ENCODE data around the gene NOTUM. TPM values are rescaled to one million over a fixed set of nuclear protein-coding genes. Genes with fewer than 3 reads are reported as not detected.
A peak's percentile ranks its signal among the peaks of the same experiment; 100 is the strongest.

The NOTUM gene
- total and polyA plus RNA-seq, 4 donors: 0.71 to 7.6 (median 2.2) TPM

DNA sequence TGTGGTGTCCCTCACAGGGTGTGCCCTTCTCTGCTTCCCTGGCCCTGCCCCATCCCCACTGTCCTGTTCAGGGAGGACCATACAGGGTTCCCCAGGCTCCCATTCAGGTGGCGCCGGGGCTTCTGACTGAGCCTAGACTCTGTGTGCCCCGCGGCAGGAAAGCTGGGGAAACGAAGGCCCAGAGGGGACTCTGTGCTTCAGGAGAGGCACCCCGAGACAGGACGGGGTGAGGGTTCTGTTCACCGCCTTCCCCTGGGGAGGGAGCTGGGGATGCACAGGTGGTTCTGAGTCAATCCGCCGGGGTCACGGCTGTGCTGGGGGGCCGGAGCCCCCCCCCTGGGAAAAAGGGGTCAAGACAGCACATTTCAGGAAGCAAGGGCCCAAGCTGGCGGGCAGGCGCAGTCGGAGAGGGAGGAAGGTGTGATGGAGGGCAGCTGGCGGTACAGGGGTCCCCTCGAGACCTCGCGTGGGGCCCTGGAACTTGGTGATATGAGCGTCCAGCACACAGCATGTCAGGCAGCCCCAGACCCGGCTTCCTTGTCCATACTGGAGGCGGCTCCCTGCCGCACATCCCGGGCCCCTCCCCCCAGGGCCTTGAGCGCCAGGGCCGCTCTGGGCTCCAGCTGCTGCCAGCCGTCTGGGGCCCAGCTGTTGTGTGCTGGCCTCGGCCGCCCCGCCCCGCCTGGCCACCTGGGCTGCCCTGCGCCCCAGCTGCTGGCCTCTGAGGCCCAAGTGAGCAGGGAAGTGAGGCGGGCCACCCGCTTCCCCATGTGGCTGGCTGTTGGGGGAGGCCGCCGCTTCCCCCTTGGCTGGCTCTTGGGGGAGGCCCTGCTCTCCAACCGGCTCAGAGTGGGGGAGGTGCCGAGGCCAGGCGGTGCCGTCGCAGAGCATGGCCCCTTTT lies 5.6 kb upstream of the NOTUM start:
- peaks cover 0 to 29% (median 14%) of the 10 kb centered on the region in 5 donors for H3K4me1 ChIP-seq (ENCODE audit: control insufficient read depth in 5 of 5, insufficient read depth in 5 of 5, low read length in 5 of 5)
- no peak overlapping the region for H3K4me3 ChIP-seq
- no peak overlapping the region for H3K9ac ChIP-seq (ENCODE audit: insufficient read depth in 1 of 2, low read length in 2 of 2)
- DNase-seq (peak; percentile 94 to 95 (median 94)), ATAC-seq (ENCODE audit: insufficient read depth, low FRiP score) (peak; percentile 12)
- TF ChIP-seq, protein P1, sequence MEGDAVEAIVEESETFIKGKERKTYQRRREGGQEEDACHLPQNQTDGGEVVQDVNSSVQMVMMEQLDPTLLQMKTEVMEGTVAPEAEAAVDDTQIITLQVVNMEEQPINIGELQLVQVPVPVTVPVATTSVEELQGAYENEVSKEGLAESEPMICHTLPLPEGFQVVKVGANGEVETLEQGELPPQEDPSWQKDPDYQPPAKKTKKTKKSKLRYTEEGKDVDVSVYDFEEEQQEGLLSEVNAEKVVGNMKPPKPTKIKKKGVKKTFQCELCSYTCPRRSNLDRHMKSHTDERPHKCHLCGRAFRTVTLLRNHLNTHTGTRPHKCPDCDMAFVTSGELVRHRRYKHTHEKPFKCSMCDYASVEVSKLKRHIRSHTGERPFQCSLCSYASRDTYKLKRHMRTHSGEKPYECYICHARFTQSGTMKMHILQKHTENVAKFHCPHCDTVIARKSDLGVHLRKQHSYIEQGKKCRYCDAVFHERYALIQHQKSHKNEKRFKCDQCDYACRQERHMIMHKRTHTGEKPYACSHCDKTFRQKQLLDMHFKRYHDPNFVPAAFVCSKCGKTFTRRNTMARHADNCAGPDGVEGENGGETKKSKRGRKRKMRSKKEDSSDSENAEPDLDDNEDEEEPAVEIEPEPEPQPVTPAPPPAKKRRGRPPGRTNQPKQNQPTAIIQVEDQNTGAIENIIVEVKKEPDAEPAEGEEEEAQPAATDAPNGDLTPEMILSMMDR (IDR thresholded peaks at IDR 0.05; ENCODE audit: control extremely low read depth, extremely low read depth): no peak
- H3K9me3 ChIP-seq (ENCODE audit: control insufficient read depth in 4 of 4, insufficient read depth in 3 of 4, low read length in 3 of 4): no peaks in the 10 kb centered on the region
- H3K27me3 ChIP-seq (ENCODE audit: control insufficient read depth in 3 of 3, insufficient read depth in 3 of 3, low read length in 2 of 3): peaks cover 0 to 20% (median 0%) of the 10 kb centered on the region in 3 donors
- no peaks in the 10 kb centered on the region for H3K36me3 ChIP-seq (ENCODE audit: control insufficient read depth in 4 of 4, insufficient read depth in 4 of 4, low read length in 4 of 4)
- peak overlapping the region in 1 of 2 donors; percentile 35 for H3K27ac ChIP-seq (ENCODE audit: low read depth in 1 of 2, low read length in 1 of 2)
- 17 to 42% methylated on average over 40 to 41 of the region's 41 CpGs for WGBS, 2 donors

DNA sequence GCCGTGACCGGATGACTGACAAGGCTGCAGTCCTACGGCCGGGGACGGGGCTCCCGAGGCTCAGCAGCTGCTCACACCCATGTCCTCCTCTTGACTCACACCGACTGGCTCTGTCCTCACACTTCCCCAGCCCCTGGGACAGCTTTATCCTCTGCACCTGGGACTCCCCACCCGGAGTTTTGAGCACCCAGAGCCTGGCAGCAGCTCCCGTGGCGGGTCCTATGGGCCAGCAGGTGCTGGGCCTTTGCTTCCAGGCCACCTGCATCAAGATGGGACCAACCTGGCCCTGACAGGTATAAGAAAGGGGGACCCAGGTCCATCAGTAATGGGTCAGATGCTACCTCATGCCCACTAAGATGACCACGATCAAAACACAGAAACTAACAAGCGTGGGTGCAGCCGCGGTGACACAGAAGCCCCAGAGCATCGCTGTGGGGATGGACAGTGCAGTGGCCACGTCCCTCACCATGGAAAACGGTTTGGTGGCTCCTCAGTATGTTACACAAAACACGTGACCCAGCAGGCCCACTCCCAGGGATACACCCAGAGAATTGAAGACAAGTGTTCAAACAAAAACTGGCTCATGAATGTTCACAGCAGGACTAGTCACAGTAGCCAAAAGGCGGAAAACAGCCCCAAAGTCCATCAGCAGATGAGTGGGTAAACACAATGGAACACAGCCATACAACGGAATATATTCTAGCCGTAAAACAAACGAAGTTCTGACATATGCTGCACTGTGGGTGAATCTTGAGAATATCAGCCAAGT lies 3.3 kb upstream of the NOTUM start:
- H3K9me3 ChIP-seq (ENCODE audit: control insufficient read depth in 4 of 4, insufficient read depth in 3 of 4, low read length in 3 of 4): no peaks in the 10 kb centered on the region
- DNase-seq (no peak), ATAC-seq (ENCODE audit: insufficient read depth, low FRiP score) (no peak)
- no peaks in the 10 kb centered on the region for H3K36me3 ChIP-seq (ENCODE audit: control insufficient read depth in 4 of 4, insufficient read depth in 4 of 4, low read length in 4 of 4)
- TF ChIP-seq, protein P1 (IDR thresholded peaks at IDR 0.05; ENCODE audit: control extremely low read depth, extremely low read depth): no peak
- peaks cover 2 to 31% (median 19%) of the 10 kb centered on the region in 5 donors for H3K4me1 ChIP-seq (ENCODE audit: control insufficient read depth in 5 of 5, insufficient read depth in 5 of 5, low read length in 5 of 5)
- H3K9ac ChIP-seq (ENCODE audit: insufficient read depth in 1 of 2, low read length in 2 of 2): no peak overlapping the region
- peaks cover 0 to 20% (median 0%) of the 10 kb centered on the region in 3 donors for H3K27me3 ChIP-seq (ENCODE audit: control insufficient read depth in 3 of 3, insufficient read depth in 3 of 3, low read length in 2 of 3)
- no peak overlapping the region for H3K4me3 ChIP-seq
- H3K27ac ChIP-seq (ENCODE audit: low read depth in 1 of 2, low read length in 1 of 2): peak overlapping the region in 1 of 2 donors; percentile 3
- 77 to 82% methylated on average over 22 of the region's 22 CpGs for WGBS, 2 donors

DNA sequence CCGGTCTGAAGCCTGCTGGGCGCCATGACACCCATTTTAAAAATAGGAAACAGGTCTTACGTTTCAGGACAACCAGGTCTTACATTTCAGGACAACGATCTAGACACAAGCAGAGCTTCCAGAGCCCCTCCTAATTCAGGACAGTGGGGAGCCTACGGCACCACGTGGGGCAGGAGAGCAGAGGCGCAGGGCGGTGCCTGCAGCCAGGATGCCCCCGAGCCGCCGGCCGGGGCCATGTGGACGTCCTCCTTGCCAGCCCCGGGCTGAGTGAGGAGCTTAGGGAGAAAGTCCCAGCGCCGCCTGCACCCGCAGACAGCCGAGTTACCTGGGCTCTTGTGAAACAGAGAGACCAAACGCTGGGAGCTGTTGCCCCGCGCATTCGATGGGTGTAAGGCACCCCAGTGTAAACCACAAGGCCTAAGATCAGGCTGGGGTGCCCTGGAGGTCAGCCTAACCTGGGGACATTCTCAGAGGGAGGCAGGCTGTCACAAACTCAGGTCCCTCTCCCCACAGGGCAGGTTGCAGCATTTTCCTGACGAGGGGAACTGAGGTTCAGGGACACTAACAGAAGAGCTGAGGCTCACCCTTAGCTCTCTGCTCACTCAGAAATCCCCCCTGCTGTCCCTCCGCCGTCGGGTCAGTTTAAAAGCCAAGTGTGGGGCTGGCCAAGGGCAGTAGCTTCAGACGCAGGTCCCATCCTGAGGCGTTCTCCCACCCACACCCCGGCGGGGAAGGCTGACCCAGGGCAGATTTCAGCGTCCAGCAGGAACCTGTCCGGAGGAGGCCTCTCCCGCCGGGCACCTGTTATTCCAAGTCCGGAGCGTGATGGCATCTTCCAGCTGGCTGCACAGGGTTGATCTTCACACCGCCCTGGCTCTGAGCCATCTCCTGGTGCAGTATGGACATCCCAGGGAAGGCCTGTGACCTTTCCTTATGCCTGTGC lies 1.8 kb upstream of the NOTUM start:
- WGBS, 2 donors: 70 to 76% methylated on average over 37 of the region's 37 CpGs
- Histone ChIP-seq H3K4me1 (ENCODE audit: control insufficient read depth in 5 of 5, insufficient read depth in 5 of 5, low read length in 5 of 5) (peaks cover 2 to 25% (median 17%) of the 10 kb centered on the region in 5 donors), H3K27ac (ENCODE audit: low read depth in 1 of 2, low read length in 1 of 2) (no peak overlapping the region), H3K9ac (ENCODE audit: insufficient read depth in 1 of 2, low read length in 2 of 2) (no peak overlapping the region), H3K9me3 (ENCODE audit: control insufficient read depth in 4 of 4, insufficient read depth in 3 of 4, low read length in 3 of 4) (no peaks in the 10 kb centered on the region), H3K4me3 (no peak overlapping the region), H3K36me3 (ENCODE audit: control insufficient read depth in 4 of 4, insufficient read depth in 4 of 4, low read length in 4 of 4) (no peaks in the 10 kb centered on the region), H3K27me3 (ENCODE audit: control insufficient read depth in 3 of 3, insufficient read depth in 3 of 3, low read length in 2 of 3) (peaks cover 0 to 26% (median 7%) of the 10 kb centered on the region in 3 donors)
- DNase-seq (no peak), ATAC-seq (ENCODE audit: insufficient read depth, low FRiP score) (no peak)
- TF ChIP-seq, protein P1 (IDR thresholded peaks at IDR 0.05; ENCODE audit: control extremely low read depth, extremely low read depth): no peak

Measured in lung (tissue), 12 donors.